Measurements from ENCODE around the gene RAD51B. TPM values are rescaled to one million over a fixed set of nuclear protein-coding genes. Genes with fewer than 3 reads are reported as not detected.

Gene RAD51B
- polyA plus RNA-seq, 3 donors = 3.6 to 11.6 (median 9.4) TPM

GRCh38 chr14:68511129-68512047 is 691.8 kb downstream of the RAD51B start:
- no peak for TF ChIP-seq CTCF (IDR thresholded peaks at IDR 0.05)
- peaks cover 0 to 4% (median 3%) of the 10 kb centered on the region in 3 donors for H3K27me3 Mint-ChIP-seq (ENCODE audit: low read depth in 3 of 3)
- no peaks in the 10 kb centered on the region for H3K9me3 ChIP-seq (replicated peaks in 1 of 2; ENCODE audit: control insufficient read depth in 1 of 2, insufficient read depth in 1 of 2, low read length in 2 of 2)
- no peak overlapping the region for H2AFZ ChIP-seq (ENCODE audit: insufficient read depth, low read depth, low read length, poor library complexity, severe bottlenecking)
- H3K4me1 Mint-ChIP-seq = peaks cover 21% of the 10 kb centered on the region
- WGBS (ENCODE audit: insufficient coverage) = 100% methylated on average over 2 of the region's 4 CpGs
- no peak overlapping the region for H3K27ac ChIP-seq (ENCODE audit: low read depth in 1 of 2, low read length in 2 of 2)
- intact Hi-C loops (cut with micrococcal nuclease) = no loop called here
- peaks cover 0 to 2% (median 0%) of the 10 kb centered on the region in 7 donors for H3K9me3 Mint-ChIP-seq
- no peak overlapping the region for H3K4me3 ChIP-seq (replicated peaks in 1 of 3; ENCODE audit: low read depth in 2 of 3, low read length in 3 of 3)
- no peaks in the 10 kb centered on the region for H3K36me3 Mint-ChIP-seq
- H3K79me2 ChIP-seq (ENCODE audit: insufficient read depth, low read length) = no peaks in the 10 kb centered on the region
- no peak overlapping the region for H3K4me3 Mint-ChIP-seq
- H3K4me2 ChIP-seq (replicated peaks; ENCODE audit: extremely low read depth, low read length, poor library complexity, severe bottlenecking) = no peak overlapping the region
- H4K20me1 ChIP-seq (ENCODE audit: insufficient read depth, low read length) = no peaks in the 10 kb centered on the region
- H3K27me3 ChIP-seq (ENCODE audit: control insufficient read depth in 2 of 2, insufficient read depth in 2 of 2, low read length in 2 of 2) = no peaks in the 10 kb centered on the region
- no peaks in the 10 kb centered on the region for H3K36me3 ChIP-seq (replicated peaks in 1 of 2; ENCODE audit: control insufficient read depth in 1 of 2, insufficient read depth in 2 of 2, low read length in 2 of 2)
- no peak overlapping the region for H3K9ac ChIP-seq (ENCODE audit: insufficient read depth, low read length, poor library complexity, severe bottlenecking)
- H3K27ac Mint-ChIP-seq = no peak overlapping the region
- peaks cover 14 to 18% of the 10 kb centered on the region in 2 donors for H3K4me1 ChIP-seq (ENCODE audit: control insufficient read depth in 1 of 2, insufficient read depth in 2 of 2, low read length in 2 of 2)
- no peak for DNase-seq

GRCh38 chr14:68512088-68512487 is 692.5 kb downstream of the RAD51B start:
- no peak for DNase-seq
- Histone ChIP-seq H3K4me1 (ENCODE audit: control insufficient read depth in 1 of 2, insufficient read depth in 2 of 2, low read length in 2 of 2) (peaks cover 14 to 18% of the 10 kb centered on the region in 2 donors), H3K9me3 (replicated peaks in 1 of 2; ENCODE audit: control insufficient read depth in 1 of 2, insufficient read depth in 1 of 2, low read length in 2 of 2) (no peaks in the 10 kb centered on the region), H3K27ac (ENCODE audit: low read depth in 1 of 2, low read length in 2 of 2) (no peak overlapping the region), H3K9ac (ENCODE audit: insufficient read depth, low read length, poor library complexity, severe bottlenecking) (no peak overlapping the region), H4K20me1 (ENCODE audit: insufficient read depth, low read length) (no peaks in the 10 kb centered on the region), H3K4me3 (replicated peaks in 1 of 3; ENCODE audit: low read depth in 2 of 3, low read length in 3 of 3) (no peak overlapping the region), H3K4me2 (replicated peaks; ENCODE audit: extremely low read depth, low read length, poor library complexity, severe bottlenecking) (no peak overlapping the region), H3K27me3 (ENCODE audit: control insufficient read depth in 2 of 2, insufficient read depth in 2 of 2, low read length in 2 of 2) (no peaks in the 10 kb centered on the region), H2AFZ (ENCODE audit: insufficient read depth, low read depth, low read length, poor library complexity, severe bottlenecking) (no peak overlapping the region), H3K79me2 (ENCODE audit: insufficient read depth, low read length) (no peaks in the 10 kb centered on the region), H3K36me3 (replicated peaks in 1 of 2; ENCODE audit: control insufficient read depth in 1 of 2, insufficient read depth in 2 of 2, low read length in 2 of 2) (no peaks in the 10 kb centered on the region)
- no peak for TF ChIP-seq CTCF (IDR thresholded peaks at IDR 0.05)
- Mint-ChIP-seq H3K36me3 (no peaks in the 10 kb centered on the region), H3K9me3 (peaks cover 0 to 2% (median 0%) of the 10 kb centered on the region in 7 donors), H3K4me1 (peaks cover 19% of the 10 kb centered on the region), H3K27ac (no peak overlapping the region), H3K27me3 (ENCODE audit: low read depth in 3 of 3) (peaks cover 0 to 4% (median 3%) of the 10 kb centered on the region in 3 donors), H3K4me3 (no peak overlapping the region)
- intact Hi-C loops (cut with micrococcal nuclease) = no loop called here
- WGBS (ENCODE audit: insufficient coverage) = 100% methylated on average over 5 of the region's 6 CpGs
